Loucy (cell line): ENCODE data around the gene HEPACAM.

Experiments used
- H2AFZ ChIP-seq: fragments of 200-600 bp; sonication (generic); 2 replicates; pipeline ENCODE4 v1.6.0; 2016; ENCODE audit warnings: antibody characterized with exemption, mild to moderate bottlenecking, low read length, moderate library complexity
- H3F3A ChIP-seq: fragments of 200-600 bp; 2 replicates; pipeline ENCODE4 v1.6.0; 2016; ENCODE audit warnings: antibody characterized with exemption, low read depth, mild to moderate bottlenecking
- H3K27me3 ChIP-seq: fragments of 200-600 bp; sonication (generic); 2 replicates; pipeline ENCODE4 v1.6.1; 2014; ENCODE audit warnings: low read length, mild to moderate bottlenecking; ENCODE audit not compliant: insufficient read depth, poor library complexity, severe bottlenecking
- H3K36me3 ChIP-seq: fragments of 200-600 bp; sonication (generic); 2 replicates; pipeline ENCODE4 v1.6.1; 2016; ENCODE audit warnings: low read length; ENCODE audit not compliant: insufficient read depth
- H3K4me1 ChIP-seq: fragments of 200-600 bp; sonication (generic); 2 replicates; pipeline ENCODE4 v1.5.1; 2014; ENCODE audit warnings: low read length, mild to moderate bottlenecking; ENCODE audit not compliant: insufficient read depth, poor library complexity, severe bottlenecking
- H3K4me2 ChIP-seq: fragments of 200-600 bp; sonication (generic); 2 replicates; pipeline ENCODE4 v1.6.0; 2014; ENCODE audit warnings: antibody characterized with exemption, low read length, low read depth, mild to moderate bottlenecking; ENCODE audit not compliant: poor library complexity, severe bottlenecking
- H3K4me3 ChIP-seq: fragments of 200-600 bp; sonication (generic); 2 replicates; pipeline ENCODE4 v1.5.1; 2014; ENCODE audit warnings: low read length, mild to moderate bottlenecking, mixed read lengths; ENCODE audit not compliant: poor library complexity, severe bottlenecking
- H3K79me2 ChIP-seq: fragments of 200-600 bp; sonication (generic); 2 replicates; pipeline ENCODE4 v1.6.1; 2014; ENCODE audit warnings: low read length; ENCODE audit not compliant: insufficient read depth
- H3K9ac ChIP-seq: fragments of 200-600 bp; sonication (generic); 2 replicates; pipeline ENCODE4 v1.6.0; 2014; ENCODE audit warnings: mild to moderate bottlenecking, low read depth, low read length, moderate library complexity; ENCODE audit not compliant: poor library complexity, severe bottlenecking
- H3K9me2 ChIP-seq: fragments of 200-600 bp; sonication (generic); replicated peaks from 2 replicates; pipeline ENCODE4 v1.6.1; 2016; ENCODE audit warnings: low read depth, low read length, mixed read lengths
- H3K9me3 ChIP-seq: fragments of 200-600 bp; sonication (generic); 2 replicates; pipeline ENCODE4 v1.6.1; 2014; ENCODE audit warnings: mild to moderate bottlenecking, antibody characterized with exemption, low read length, low read depth; ENCODE audit not compliant: insufficient read depth
- H4K20me1 ChIP-seq: fragments of 200-600 bp; sonication (generic); 2 replicates; pipeline ENCODE4 v1.6.0; 2014; ENCODE audit warnings: antibody characterized with exemption, low read length, mild to moderate bottlenecking; ENCODE audit not compliant: insufficient read depth, poor library complexity, severe bottlenecking
- EZH2phosphoT487 ChIP-seq: fragments of 200-600 bp; IDR thresholded peaks from 2 replicates; pipeline ENCODE4 v1.6.1; 2018; ENCODE audit warnings: antibody characterized with exemption, mild to moderate bottlenecking, moderate library complexity, borderline replicate concordance
- TF ChIP-seq, protein P1 (sequence below): fragments of 200-600 bp; sonication (generic); conservative IDR thresholded peaks from 2 replicates; pipeline ENCODE4 v1.5.1; 2014; ENCODE audit warnings: mild to moderate bottlenecking, antibody characterized with exemption, low read length

Gene HEPACAM

DNA sequence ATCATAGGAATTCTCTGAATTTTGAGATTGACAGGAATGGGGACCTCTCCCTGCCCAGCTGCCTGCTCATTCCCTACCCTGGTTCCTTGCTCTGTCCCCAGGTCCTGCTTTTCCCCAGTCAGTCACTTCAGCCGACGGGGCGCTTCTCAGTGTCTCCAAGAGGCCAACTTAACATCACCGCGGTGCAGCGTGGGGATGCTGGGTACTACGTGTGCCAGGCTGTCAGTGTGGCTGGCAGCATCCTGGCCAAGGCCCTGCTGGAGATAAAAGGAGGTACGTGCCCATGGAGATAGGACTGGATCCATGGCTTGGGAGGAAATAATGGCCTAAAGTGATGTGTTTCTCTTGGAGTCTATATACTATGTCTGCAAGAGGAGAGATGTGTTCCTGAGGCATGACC lies 63.6 kb downstream of the HEPACAM start:
- H3K79me2 ChIP-seq = no peaks in the 10 kb centered on the region
- peak overlapping the region; percentile 54; the same call in 1 of the 2 replicates for H2AFZ ChIP-seq
- H3K9ac ChIP-seq = no peak overlapping the region
- H3K9me2 ChIP-seq = no peaks in the 10 kb centered on the region
- no peaks in the 10 kb centered on the region for H3K36me3 ChIP-seq
- no peaks in the 10 kb centered on the region for H3K9me3 ChIP-seq
- H3K27me3 ChIP-seq = no peaks in the 10 kb centered on the region
- H3K4me1 ChIP-seq = peaks cover 14% of the 10 kb centered on the region
- H3K4me2 ChIP-seq = peak overlapping the region; percentile 17
- no peak overlapping the region for H3K4me3 ChIP-seq
- no peaks in the 10 kb centered on the region for H4K20me1 ChIP-seq
- TF ChIP-seq, protein P1, sequence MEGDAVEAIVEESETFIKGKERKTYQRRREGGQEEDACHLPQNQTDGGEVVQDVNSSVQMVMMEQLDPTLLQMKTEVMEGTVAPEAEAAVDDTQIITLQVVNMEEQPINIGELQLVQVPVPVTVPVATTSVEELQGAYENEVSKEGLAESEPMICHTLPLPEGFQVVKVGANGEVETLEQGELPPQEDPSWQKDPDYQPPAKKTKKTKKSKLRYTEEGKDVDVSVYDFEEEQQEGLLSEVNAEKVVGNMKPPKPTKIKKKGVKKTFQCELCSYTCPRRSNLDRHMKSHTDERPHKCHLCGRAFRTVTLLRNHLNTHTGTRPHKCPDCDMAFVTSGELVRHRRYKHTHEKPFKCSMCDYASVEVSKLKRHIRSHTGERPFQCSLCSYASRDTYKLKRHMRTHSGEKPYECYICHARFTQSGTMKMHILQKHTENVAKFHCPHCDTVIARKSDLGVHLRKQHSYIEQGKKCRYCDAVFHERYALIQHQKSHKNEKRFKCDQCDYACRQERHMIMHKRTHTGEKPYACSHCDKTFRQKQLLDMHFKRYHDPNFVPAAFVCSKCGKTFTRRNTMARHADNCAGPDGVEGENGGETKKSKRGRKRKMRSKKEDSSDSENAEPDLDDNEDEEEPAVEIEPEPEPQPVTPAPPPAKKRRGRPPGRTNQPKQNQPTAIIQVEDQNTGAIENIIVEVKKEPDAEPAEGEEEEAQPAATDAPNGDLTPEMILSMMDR = no peak
- TF ChIP-seq EZH2phosphoT487 = no peak
- no peaks in the 10 kb centered on the region for H3F3A ChIP-seq

DNA sequence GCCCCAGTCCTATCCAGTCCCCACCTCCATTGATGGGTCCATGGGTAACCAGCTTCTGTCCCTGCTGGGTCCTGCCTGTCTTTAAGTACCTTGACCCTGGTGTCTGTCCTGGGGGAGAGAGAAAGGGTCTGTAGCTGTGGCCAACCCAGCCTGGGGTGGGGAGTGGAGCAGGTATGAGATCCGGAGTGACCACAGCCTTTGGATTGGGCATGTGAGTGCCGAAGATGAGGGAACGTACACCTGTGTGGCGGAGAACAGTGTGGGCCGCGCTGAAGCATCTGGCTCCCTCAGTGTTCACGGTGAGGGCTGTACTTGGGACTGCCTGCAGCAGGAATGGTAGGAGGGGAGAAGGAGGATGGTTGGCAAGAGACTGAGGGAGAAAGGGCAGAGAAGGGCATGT lies 65.4 kb downstream of the HEPACAM start:
- Histone ChIP-seq H2AFZ (no peak overlapping the region), H3K36me3 (no peaks in the 10 kb centered on the region), H4K20me1 (no peaks in the 10 kb centered on the region), H3F3A (no peaks in the 10 kb centered on the region), H3K4me2 (no peak overlapping the region), H3K4me1 (peaks cover 7% of the 10 kb centered on the region), H3K4me3 (no peak overlapping the region), H3K9me2 (no peaks in the 10 kb centered on the region), H3K79me2 (no peaks in the 10 kb centered on the region), H3K27me3 (no peaks in the 10 kb centered on the region), H3K9ac (no peak overlapping the region), H3K9me3 (no peaks in the 10 kb centered on the region)
- TF ChIP-seq, protein P1 = no peak
- TF ChIP-seq EZH2phosphoT487 = no peak

DNA sequence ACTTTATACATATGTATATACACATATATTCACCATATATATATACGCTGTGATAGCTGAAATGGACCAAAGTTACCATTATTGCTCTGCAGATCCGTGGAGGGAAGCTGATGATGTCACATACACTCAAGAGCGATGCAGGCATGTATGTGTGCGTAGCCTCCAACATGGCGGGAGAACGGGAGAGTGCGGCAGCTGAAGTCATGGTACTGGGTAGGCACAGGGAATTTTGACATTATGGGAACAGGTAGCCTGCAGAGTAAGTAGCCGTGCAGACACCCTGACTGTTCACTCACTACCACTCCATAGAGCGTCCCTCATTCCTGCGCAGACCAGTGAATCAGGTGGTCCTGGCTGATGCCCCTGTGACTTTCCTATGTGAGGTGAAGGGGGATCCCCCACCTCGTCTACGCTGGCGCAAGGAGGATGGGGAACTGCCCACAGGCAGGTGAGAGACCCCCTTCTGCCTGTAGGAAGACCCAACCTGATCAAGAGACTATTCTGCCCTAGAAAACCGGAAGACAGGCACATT lies 65.9 kb downstream of the HEPACAM start:
- no peaks in the 10 kb centered on the region for H3K27me3 ChIP-seq
- H3F3A ChIP-seq = no peaks in the 10 kb centered on the region
- TF ChIP-seq EZH2phosphoT487 = no peak
- TF ChIP-seq, protein P1 = no peak
- H4K20me1 ChIP-seq = no peaks in the 10 kb centered on the region
- no peak overlapping the region for H2AFZ ChIP-seq
- H3K9me2 ChIP-seq = no peaks in the 10 kb centered on the region
- H3K36me3 ChIP-seq = no peaks in the 10 kb centered on the region
- H3K4me2 ChIP-seq = no peak overlapping the region
- H3K9me3 ChIP-seq = no peaks in the 10 kb centered on the region
- no peak overlapping the region for H3K4me3 ChIP-seq
- H3K4me1 ChIP-seq = peaks cover 6% of the 10 kb centered on the region
- H3K9ac ChIP-seq = no peak overlapping the region
- no peaks in the 10 kb centered on the region for H3K79me2 ChIP-seq
